OCI-LY7 (cell line): ENCODE results near the gene GJD2. TPM values are rescaled to one million over a fixed set of nuclear protein-coding genes. Genes with fewer than 3 reads are reported as not detected.

Experiments
- BruUV-seq: library from RNA; stranded (reverse); fragments of 400-500 nt; replicated peaks from 2 replicates; lab custom pipeline; 2021; lab: Mats Ljungman, UMichigan
- CTCF ChIA-PET: fragments of 300-600 bp; sonication (Branson Sonifier 250); formaldehyde crosslinking; loops from one replicate; lab custom pipeline; 2022; ENCODE audit warnings: antibody characterized with exemption; ENCODE audit not compliant: unreplicated experiment; lab: Charles Lee
- POLR2A ChIA-PET: fragments of 300-600 bp; sonication (Branson Sonifier 250); formaldehyde crosslinking; loops from one replicate; lab custom pipeline; 2022; ENCODE audit warnings: antibody characterized with exemption; lab: Charles Lee
- DNase-seq: peaks from one replicate; pipeline ENCODE4 v3.0.0-alpha.2; 2015; ENCODE audit warnings: low spot score
- H2AFZ ChIP-seq: fragments of 200-600 bp; sonication (generic), shearing (Covaris generic); 2 replicates; pipeline ENCODE4 v1.6.1; 2014; ENCODE audit warnings: mild to moderate bottlenecking, antibody characterized with exemption, low read length, moderate library complexity
- H3K27ac ChIP-seq: fragments of 200-600 bp; sonication (generic); 2 replicates; pipeline ENCODE4 v1.5.1; 2014; ENCODE audit warnings: mixed run types, low read depth, mild to moderate bottlenecking, moderate library complexity, low read length, inconsistent platforms; ENCODE audit not compliant: poor library complexity, severe bottlenecking
- H3K36me3 ChIP-seq: fragments of 200-600 bp; sonication (generic); 2 replicates; pipeline ENCODE4 v1.6.1; 2014; ENCODE audit warnings: mild to moderate bottlenecking, antibody characterized with exemption, low read length, moderate library complexity, mixed read lengths; ENCODE audit not compliant: insufficient read depth
- H3K4me1 ChIP-seq: fragments of 200-600 bp; sonication (generic); 2 replicates; pipeline ENCODE4 v1.5.1; 2014; ENCODE audit warnings: mild to moderate bottlenecking, low read length; ENCODE audit not compliant: insufficient read depth, poor library complexity, severe bottlenecking
- H3K4me2 ChIP-seq: fragments of 200-600 bp; sonication (generic); 2 replicates; pipeline ENCODE4 v1.6.1; 2014; ENCODE audit warnings: mild to moderate bottlenecking, low read length
- H3K4me3 ChIP-seq: fragments of 200-600 bp; sonication (generic); 2 replicates; pipeline ENCODE4 v1.5.1; 2014; ENCODE audit warnings: mild to moderate bottlenecking, low read depth, low read length; ENCODE audit not compliant: poor library complexity, severe bottlenecking
- H3K79me2 ChIP-seq: fragments of 200-600 bp; sonication (generic); 2 replicates; pipeline ENCODE4 v1.6.1; 2016; ENCODE audit warnings: low read depth, mild to moderate bottlenecking, low read length, moderate library complexity, mixed read lengths; ENCODE audit not compliant: insufficient read depth
- H3K9me2 ChIP-seq: fragments of 200-600 bp; sonication (generic); 2 replicates; pipeline ENCODE4 v1.6.1; 2016; ENCODE audit warnings: mild to moderate bottlenecking, low read length, mixed read lengths; ENCODE audit not compliant: insufficient read depth
- H3K9me3 ChIP-seq: fragments of 200-600 bp; sonication (generic); 2 replicates; pipeline ENCODE4 v1.6.1; 2014; ENCODE audit warnings: mild to moderate bottlenecking, mixed run types, low read length, mixed read lengths
- H4K20me1 ChIP-seq: fragments of 200-600 bp; sonication (generic); 2 replicates; pipeline ENCODE4 v1.6.1; 2014; ENCODE audit warnings: mild to moderate bottlenecking, antibody characterized with exemption, low read length, moderate library complexity, mixed read lengths; ENCODE audit not compliant: insufficient read depth
- EZH2phosphoT487 ChIP-seq: fragments of 200-600 bp; sonication (generic); IDR thresholded peaks from 2 replicates; pipeline ENCODE4 v1.6.1; 2018; ENCODE audit warnings: low read depth, borderline replicate concordance, mild to moderate bottlenecking, mixed run types, antibody characterized with exemption, low read length, moderate library complexity, mixed read lengths
- intact Hi-C: fragments of 100-400 bp; cut with micrococcal nuclease; formaldehyde crosslinking; loops from one replicate; pipeline ENCODE4 v1.10.0; 2022; ENCODE audit not compliant: unreplicated experiment
- total RNA-seq, 2 experiments: library from RNA; depleted of rRNA in 1 of 2; stranded (reverse); fragments of >200 nt in 1 of 2; shearing (Covaris generic) in 1 of 2; gene quantifications; 2 replicates each; pipeline ENCODE4 v1.2.3, GENCODE V29; 2014 to 2022
- TF ChIP-seq, protein P1 (sequence below): fragments of 200-600 bp; sonication (generic); conservative IDR thresholded peaks from 2 replicates; pipeline ENCODE4 v1.5.1; 2014; ENCODE audit warnings: mild to moderate bottlenecking, antibody characterized with exemption, low read length, moderate library complexity, mixed read lengths

Gene GJD2
- total RNA-seq, 2 experiments from 2014 or later: not detected

- BruUV-seq: no TSS peak
- Histone ChIP-seq H3K36me3 (no peaks in the 10 kb centered on the region), H3K4me1 (no peaks in the 10 kb centered on the region), H3K4me2 (no peak overlapping the region), H3K27ac (no peak overlapping the region), H3K9me3 (no peaks in the 10 kb centered on the region), H2AFZ (no peak overlapping the region), H3K9me2 (no peaks in the 10 kb centered on the region), H3K4me3 (no peak overlapping the region), H4K20me1 (no peaks in the 10 kb centered on the region), H3K79me2 (no peaks in the 10 kb centered on the region)
- ChIA-PET CTCF (no interaction called here), POLR2A (no interaction called here)
- DNase-seq: no peak
- intact Hi-C loops: no loop called here
- TF ChIP-seq, protein P1, sequence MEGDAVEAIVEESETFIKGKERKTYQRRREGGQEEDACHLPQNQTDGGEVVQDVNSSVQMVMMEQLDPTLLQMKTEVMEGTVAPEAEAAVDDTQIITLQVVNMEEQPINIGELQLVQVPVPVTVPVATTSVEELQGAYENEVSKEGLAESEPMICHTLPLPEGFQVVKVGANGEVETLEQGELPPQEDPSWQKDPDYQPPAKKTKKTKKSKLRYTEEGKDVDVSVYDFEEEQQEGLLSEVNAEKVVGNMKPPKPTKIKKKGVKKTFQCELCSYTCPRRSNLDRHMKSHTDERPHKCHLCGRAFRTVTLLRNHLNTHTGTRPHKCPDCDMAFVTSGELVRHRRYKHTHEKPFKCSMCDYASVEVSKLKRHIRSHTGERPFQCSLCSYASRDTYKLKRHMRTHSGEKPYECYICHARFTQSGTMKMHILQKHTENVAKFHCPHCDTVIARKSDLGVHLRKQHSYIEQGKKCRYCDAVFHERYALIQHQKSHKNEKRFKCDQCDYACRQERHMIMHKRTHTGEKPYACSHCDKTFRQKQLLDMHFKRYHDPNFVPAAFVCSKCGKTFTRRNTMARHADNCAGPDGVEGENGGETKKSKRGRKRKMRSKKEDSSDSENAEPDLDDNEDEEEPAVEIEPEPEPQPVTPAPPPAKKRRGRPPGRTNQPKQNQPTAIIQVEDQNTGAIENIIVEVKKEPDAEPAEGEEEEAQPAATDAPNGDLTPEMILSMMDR: no peak
- no peak for TF ChIP-seq EZH2phosphoT487
Observed at GRCh38 chr15:34789326-34789725, 34.5 kb upstream of the GJD2 start.

DNA sequence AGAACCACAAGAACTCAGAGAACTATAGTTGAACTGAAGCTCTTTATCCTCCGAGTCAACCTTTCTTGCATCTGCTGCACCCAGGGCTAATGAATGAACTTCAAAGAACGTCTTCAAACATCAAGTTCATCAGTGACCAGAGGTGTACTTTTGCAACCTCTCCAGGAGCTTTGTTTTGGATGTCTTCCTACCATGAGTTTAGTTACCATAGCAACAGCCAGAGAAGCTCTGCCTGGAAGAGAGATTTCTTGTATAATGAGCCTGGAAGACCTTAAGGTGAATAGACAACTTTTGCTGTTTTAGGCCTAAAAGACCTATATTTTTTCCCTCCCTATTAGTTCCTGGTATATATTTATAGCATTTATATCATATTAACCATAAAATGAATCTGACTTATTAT, 31.4 kb upstream of the GJD2 start:
- Histone ChIP-seq H3K9me2 (no peaks in the 10 kb centered on the region), H2AFZ (no peak overlapping the region), H3K27ac (no peak overlapping the region), H3K4me2 (no peak overlapping the region), H3K9me3 (no peaks in the 10 kb centered on the region), H3K4me3 (no peak overlapping the region), H3K79me2 (no peaks in the 10 kb centered on the region), H4K20me1 (no peaks in the 10 kb centered on the region), H3K4me1 (no peaks in the 10 kb centered on the region), H3K36me3 (no peaks in the 10 kb centered on the region)
- POLR2A ChIA-PET: interaction anchor here (0.6 kb wide), 1 partner anchor 57 kb away, joined by 3 read pairs; no protein-coding TSS in a partner anchor
- DNase-seq: no peak
- intact Hi-C loops: no loop called here
- BruUV-seq: no TSS peak
- TF ChIP-seq, protein P1: no peak
- TF ChIP-seq EZH2phosphoT487: no peak
- CTCF ChIA-PET: no interaction called here

DNA sequence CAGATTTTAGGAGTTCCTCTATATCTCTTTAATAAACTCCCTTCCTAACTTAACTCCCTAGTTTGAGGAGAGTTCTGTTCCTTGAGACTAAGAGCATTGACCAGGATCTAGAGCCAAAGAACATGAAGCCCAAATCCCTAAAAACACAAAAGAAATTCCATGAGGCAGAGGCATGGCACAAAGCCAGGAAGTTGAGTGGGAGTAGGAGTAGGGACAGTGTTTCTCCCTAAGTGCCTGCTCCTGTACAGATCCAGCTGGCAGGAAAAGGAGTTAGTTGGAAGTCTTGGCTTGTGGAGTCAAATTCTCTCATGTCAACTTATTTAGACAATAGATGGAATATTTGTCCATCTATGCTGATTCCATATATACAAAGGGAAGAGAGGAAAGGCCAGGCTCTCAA, 29.2 kb upstream of the GJD2 start:
- Histone ChIP-seq H3K27ac (no peak overlapping the region), H3K4me3 (no peak overlapping the region), H2AFZ (no peak overlapping the region), H3K9me2 (no peaks in the 10 kb centered on the region), H4K20me1 (no peaks in the 10 kb centered on the region), H3K36me3 (no peaks in the 10 kb centered on the region), H3K79me2 (no peaks in the 10 kb centered on the region), H3K4me1 (no peaks in the 10 kb centered on the region), H3K9me3 (no peaks in the 10 kb centered on the region), H3K4me2 (no peak overlapping the region)
- intact Hi-C loops: no loop called here
- BruUV-seq: no TSS peak
- DNase-seq: no peak
- CTCF ChIA-PET: no interaction called here
- POLR2A ChIA-PET: no interaction called here
- TF ChIP-seq, protein P1: no peak
- no peak for TF ChIP-seq EZH2phosphoT487
